ENCODE measurements around the gene ADAMTSL1.

The ADAMTSL1 gene

DNA sequence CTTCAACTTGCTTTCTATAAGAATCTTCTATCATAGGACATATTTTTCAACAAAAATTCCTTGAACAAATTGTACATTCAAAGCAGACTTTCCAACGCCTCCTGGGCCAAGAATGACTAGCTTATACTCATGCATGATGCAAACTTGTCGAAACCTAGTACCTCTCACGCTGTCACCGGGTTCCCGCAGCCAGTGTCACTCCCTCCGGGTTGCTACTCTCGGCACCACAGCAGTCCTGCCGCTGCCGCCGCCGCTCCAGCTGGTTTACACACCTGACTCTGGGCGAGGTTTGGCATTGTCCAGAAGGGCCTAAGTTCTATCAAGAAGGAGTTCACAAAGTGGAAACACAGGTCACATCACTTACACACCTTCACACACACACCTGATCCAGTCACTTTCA lies 244.4 kb downstream of the ADAMTSL1 start:
- TF ChIP-seq, protein P1, sequence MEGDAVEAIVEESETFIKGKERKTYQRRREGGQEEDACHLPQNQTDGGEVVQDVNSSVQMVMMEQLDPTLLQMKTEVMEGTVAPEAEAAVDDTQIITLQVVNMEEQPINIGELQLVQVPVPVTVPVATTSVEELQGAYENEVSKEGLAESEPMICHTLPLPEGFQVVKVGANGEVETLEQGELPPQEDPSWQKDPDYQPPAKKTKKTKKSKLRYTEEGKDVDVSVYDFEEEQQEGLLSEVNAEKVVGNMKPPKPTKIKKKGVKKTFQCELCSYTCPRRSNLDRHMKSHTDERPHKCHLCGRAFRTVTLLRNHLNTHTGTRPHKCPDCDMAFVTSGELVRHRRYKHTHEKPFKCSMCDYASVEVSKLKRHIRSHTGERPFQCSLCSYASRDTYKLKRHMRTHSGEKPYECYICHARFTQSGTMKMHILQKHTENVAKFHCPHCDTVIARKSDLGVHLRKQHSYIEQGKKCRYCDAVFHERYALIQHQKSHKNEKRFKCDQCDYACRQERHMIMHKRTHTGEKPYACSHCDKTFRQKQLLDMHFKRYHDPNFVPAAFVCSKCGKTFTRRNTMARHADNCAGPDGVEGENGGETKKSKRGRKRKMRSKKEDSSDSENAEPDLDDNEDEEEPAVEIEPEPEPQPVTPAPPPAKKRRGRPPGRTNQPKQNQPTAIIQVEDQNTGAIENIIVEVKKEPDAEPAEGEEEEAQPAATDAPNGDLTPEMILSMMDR (IDR thresholded peaks at IDR 0.05), result no peak
- Histone ChIP-seq H3K27ac (no peak overlapping the region), H3K4me3 (no peak overlapping the region)
- DNase-seq (ENCODE audit: low spot score), result no peak

DNA sequence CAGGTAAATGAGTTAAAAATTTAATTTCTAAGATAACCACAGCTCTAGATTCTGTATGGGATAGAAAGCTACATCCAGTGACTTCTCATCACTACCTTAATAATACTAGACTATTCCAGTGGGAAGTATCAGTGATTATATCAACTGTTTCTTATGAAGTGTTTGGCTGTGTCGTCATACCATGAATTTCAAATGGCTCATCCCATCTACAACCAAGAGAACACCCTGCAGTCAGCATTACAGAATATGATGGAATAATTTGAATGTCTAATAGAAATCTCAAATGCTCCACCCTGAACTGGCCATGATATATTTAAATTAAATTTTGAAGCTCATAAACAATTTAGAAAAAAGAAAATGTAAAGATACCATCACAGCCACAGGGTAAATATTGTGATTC lies 245.0 kb downstream of the ADAMTSL1 start:
- TF ChIP-seq, protein P1 (IDR thresholded peaks at IDR 0.05), result no peak
- Histone ChIP-seq H3K4me3 (no peak overlapping the region), H3K27ac (no peak overlapping the region)
- DNase-seq (ENCODE audit: low spot score), result no peak

DNA sequence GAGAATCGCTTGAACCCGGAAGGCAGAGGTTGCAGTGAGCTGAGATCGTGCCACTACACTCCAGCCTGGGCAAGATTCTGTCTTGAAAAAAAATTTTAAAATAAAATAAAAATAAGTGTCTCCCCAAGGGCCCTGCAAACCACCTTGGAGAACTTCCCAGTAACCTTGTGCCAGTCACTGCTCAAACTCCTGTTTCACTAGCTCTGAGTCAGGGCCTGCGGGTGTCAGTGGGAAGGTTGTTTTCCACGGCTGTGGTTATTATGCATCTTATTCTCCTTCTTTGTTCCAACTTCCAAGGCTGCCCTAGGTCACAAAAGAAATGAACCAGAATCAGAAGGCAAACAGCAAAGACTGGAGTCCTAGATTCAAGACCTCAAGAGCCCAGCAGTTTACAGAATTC lies 246.7 kb downstream of the ADAMTSL1 start:
- Histone ChIP-seq H3K27ac (no peak overlapping the region), H3K4me3 (no peak overlapping the region)
- TF ChIP-seq, protein P1 (IDR thresholded peaks at IDR 0.05), result no peak
- DNase-seq (ENCODE audit: low spot score), result no peak

DNA sequence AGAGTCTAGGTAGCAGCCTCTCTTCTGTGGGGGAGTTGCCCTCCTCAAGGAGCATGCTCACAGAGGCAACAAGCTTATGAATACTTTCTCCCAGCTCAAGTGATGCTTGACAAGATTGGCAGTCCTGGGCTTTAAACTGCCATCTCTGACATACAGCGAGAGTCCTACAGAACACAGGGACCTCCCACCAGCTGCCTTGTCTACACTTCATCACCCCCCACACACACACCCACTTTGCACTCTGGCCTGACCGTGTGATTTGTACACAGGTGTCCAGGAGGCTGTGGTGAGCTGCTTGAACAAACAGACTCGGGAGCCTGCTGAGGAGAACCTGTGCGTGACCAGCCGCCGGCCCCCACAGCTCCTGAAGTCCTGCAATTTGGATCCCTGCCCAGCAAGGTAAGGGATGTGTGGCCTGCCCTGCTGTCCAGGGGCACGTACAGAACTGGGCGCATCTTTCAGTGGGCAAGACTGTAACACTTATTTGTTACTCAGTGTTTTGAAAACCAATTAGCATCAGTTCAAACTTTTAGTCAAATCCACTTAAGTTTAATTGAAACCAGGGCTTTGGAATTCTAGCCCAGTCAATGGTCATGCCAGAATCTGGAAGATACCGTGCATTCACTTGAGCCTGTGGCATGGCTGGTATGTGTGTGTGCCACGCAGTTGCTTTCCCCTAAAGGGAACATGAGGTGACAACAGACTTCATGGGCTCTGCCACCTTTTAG lies 247.5 kb downstream of the ADAMTSL1 start:
- TF ChIP-seq, protein P1 (IDR thresholded peaks at IDR 0.05), result no peak
- no peak for DNase-seq (ENCODE audit: low spot score)
- H3K4me3 ChIP-seq, result no peak overlapping the region
- no peak overlapping the region for H3K27ac ChIP-seq

DNA sequence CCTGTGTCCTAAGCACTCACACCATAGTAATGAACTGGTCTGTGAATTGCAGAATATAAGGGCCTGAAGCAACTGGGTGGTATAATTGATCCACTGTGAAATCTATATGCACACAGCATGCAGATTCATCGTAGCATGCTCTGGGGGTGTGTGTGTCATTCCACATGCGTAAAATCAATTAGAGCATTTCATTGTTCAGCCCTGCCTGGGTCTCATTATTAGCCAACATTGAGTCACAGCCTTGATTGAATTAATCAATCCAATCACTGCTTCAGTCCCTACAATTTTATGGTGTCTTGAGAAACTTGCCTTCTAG lies 248.0 kb downstream of the ADAMTSL1 start:
- Histone ChIP-seq H3K27ac (no peak overlapping the region), H3K4me3 (no peak overlapping the region)
- TF ChIP-seq, protein P1 (IDR thresholded peaks at IDR 0.05), result no peak
- DNase-seq (ENCODE audit: low spot score), result no peak

DNA sequence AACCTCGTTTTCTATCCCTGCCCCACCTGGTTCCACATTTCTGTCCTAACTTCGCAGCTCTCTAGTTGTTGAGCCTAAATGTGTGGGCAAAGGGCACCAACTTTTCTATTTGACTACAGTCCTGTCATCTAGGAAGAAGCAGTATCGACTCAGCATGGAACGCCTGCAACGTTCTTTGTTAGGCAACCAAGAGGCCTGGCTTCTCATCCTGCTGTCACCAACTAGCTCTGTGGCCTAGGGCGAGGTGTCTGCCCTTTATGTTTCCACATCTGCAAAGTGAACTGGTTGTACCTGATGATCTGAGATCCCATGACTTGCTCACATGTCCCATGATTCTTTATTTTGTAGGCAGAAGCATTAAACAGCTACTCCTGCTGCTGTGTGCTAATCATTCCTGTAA lies 248.9 kb downstream of the ADAMTSL1 start:
- H3K27ac ChIP-seq, result no peak overlapping the region
- no peak for DNase-seq (ENCODE audit: low spot score)
- no peak overlapping the region for H3K4me3 ChIP-seq
- TF ChIP-seq, protein P1 (IDR thresholded peaks at IDR 0.05), result no peak

DNA sequence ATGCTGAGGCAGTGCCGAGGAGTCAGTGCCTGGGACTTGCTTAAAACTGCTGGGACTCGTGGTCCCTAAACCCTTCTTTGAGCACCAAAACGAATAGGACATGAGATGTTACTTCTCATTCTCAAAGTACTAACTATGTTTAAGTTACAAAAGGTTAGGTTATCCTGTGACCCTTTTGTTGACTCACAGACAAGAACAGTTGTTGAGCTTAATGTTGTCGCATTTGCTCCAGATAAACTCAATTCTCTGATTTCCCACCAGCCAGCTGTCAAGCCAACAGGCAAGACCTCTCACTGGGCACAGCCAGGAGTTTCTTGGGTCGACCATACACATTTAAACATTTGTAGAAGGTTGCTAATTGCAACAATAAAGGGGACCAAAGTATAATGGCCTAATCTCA lies 249.4 kb downstream of the ADAMTSL1 start:
- TF ChIP-seq, protein P1 (IDR thresholded peaks at IDR 0.05), result no peak
- H3K4me3 ChIP-seq, result no peak overlapping the region
- DNase-seq (ENCODE audit: low spot score), result no peak
- no peak overlapping the region for H3K27ac ChIP-seq

All from coronary artery (tissue), 2 donors.